Measurements from ENCODE around the gene EXT2. TPM values are rescaled to one million over a fixed set of nuclear protein-coding genes. Genes with fewer than 3 reads are reported as not detected.
A peak's percentile ranks its signal among the peaks of the same experiment; 100 is the strongest.

EXT2 gene
- total RNA-seq, 1 experiment from 2014 or later, result 42.9 TPM

- peaks cover 11 to 16% of the 10 kb centered on the region in 2 experiments for H3K9me3 Mint-ChIP-seq
- H4K20me1 ChIP-seq (ENCODE audit: control insufficient read depth, insufficient read depth, insufficient read length), result no peaks in the 10 kb centered on the region
- H3K79me2 ChIP-seq (ENCODE audit: insufficient read depth, low read length), result no peaks in the 10 kb centered on the region
- H3K9me3 ChIP-seq (ENCODE audit: control insufficient read depth, low read depth, low read length), result no peaks in the 10 kb centered on the region
- H3K4me1 Mint-ChIP-seq, result peaks cover 20 to 27% of the 10 kb centered on the region in 2 experiments
- no peak overlapping the region for H2BK15ac ChIP-seq (ENCODE audit: low read depth, low read length)
- H3K4me3 Mint-ChIP-seq, result no peak overlapping the region
- H4K91ac ChIP-seq (ENCODE audit: insufficient read length, low read depth, low read length), result no peak overlapping the region
- peak overlapping the region in 1 of 3 experiments; percentile 54; a peak in 1 of 7 replicates for H3K27ac Mint-ChIP-seq
- H3K79me1 ChIP-seq (ENCODE audit: insufficient read depth, low read depth, low read length, poor library complexity, severe bottlenecking), result no peaks in the 10 kb centered on the region
- H3K56ac ChIP-seq (ENCODE audit: insufficient read length, low read depth, low read length), result no peak overlapping the region
- no peak overlapping the region for H3K9ac ChIP-seq (ENCODE audit: extremely low read depth, insufficient read length, low read length)
- no peak overlapping the region for H3K18ac ChIP-seq (ENCODE audit: insufficient read length, low read depth, low read length)
- WGBS (ENCODE audit: extremely low coverage, insufficient read length, low lambda C conversion rate), result no CpG with 5 or more reads among the region's 2 CpGs
- no peaks in the 10 kb centered on the region for H3K23me2 ChIP-seq (ENCODE audit: insufficient read length, low read depth, low read length, poor library complexity, severe bottlenecking)
- H3K36me3 Mint-ChIP-seq (ENCODE audit: insufficient read depth in 1 of 3, low read depth in 3 of 3), result peaks cover 25 to 38% (median 28%) of the 10 kb centered on the region in 3 experiments
- H3K27ac ChIP-seq (ENCODE audit: insufficient read length, low read depth, low read length), result no peak overlapping the region
- no peak overlapping the region for H2BK20ac ChIP-seq (ENCODE audit: low read depth, low read length, poor library complexity, severe bottlenecking)
- no peak overlapping the region for H2BK120ac ChIP-seq (ENCODE audit: low read depth, low read length, poor library complexity, severe bottlenecking)
- H2AFZ ChIP-seq (ENCODE audit: low read length), result no peak overlapping the region
- no peak overlapping the region for H4K8ac ChIP-seq (replicated peaks; ENCODE audit: insufficient read length, low read depth, low read length)
- H3K4me1 ChIP-seq (ENCODE audit: insufficient read depth, low read length), result peaks cover 8% of the 10 kb centered on the region; the same call in 1 of the 2 replicates
- H2BK5ac ChIP-seq (ENCODE audit: insufficient read length, low read length), result no peak overlapping the region
- H2AK5ac ChIP-seq (ENCODE audit: insufficient read length, low read length), result no peak overlapping the region
- no peak for DNase-seq
- no peak overlapping the region for H3K4me2 ChIP-seq (ENCODE audit: insufficient read depth, insufficient read length, low read length)
- H3T11ph ChIP-seq (ENCODE audit: low read length), result no peak overlapping the region
- no peak for TF ChIP-seq CTCF (conservative IDR thresholded peaks at IDR 0.05)
- no peak overlapping the region for H3K14ac ChIP-seq (ENCODE audit: insufficient read depth, low read length)
- H2BK12ac ChIP-seq (ENCODE audit: insufficient read length, low read depth, low read length), result no peak overlapping the region
- no peak overlapping the region for H4K5ac ChIP-seq (ENCODE audit: insufficient read length, low read depth, low read length)
- H3K4ac ChIP-seq (ENCODE audit: low read depth, low read length), result no peak overlapping the region
- H3K27me3 ChIP-seq (ENCODE audit: insufficient read depth, low read length), result no peaks in the 10 kb centered on the region
- no peak overlapping the region for H3K23ac ChIP-seq (ENCODE audit: insufficient read length, low read depth, low read length)
- H3K27me3 Mint-ChIP-seq (ENCODE audit: low read depth), result no peaks in the 10 kb centered on the region
Measured at GRCh38 chr11:44248109-44248508, 152.6 kb downstream of the EXT2 start.
